ENCODE results near the gene TADA3.
A peak's percentile ranks its signal among the peaks of the same experiment; 100 is the strongest.

Gene TADA3

DNA sequence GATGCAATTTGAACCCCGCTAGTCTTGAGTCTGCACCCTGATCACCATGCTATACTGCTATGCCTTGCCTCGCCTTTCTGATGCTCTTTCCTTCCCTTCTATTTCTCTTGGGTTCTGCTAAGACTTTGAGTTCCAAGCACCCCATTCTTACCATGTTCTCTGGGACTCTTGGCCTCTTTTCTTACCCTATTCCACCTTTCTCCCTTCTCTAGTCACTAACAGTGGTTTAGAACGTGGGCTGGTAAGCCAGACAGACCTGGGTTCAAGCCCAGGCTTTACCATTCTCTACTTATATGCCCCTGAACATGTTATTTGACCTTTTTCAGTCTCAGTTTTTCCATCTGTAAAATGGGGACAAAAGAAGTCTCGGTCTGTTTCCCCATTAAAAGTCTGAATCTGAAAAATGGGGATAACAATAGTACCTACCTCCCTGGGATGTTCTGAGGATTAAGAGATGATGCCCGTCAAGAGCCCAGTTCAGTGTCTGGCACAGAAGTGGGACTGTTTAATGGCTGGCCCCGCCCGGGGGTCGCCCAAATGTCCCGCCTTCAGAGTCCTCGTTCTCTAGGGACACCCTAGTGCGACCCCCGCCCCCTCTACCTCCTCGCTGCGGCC is 376 bp downstream of the TADA3 start:
- TF ChIP-seq, protein P1, sequence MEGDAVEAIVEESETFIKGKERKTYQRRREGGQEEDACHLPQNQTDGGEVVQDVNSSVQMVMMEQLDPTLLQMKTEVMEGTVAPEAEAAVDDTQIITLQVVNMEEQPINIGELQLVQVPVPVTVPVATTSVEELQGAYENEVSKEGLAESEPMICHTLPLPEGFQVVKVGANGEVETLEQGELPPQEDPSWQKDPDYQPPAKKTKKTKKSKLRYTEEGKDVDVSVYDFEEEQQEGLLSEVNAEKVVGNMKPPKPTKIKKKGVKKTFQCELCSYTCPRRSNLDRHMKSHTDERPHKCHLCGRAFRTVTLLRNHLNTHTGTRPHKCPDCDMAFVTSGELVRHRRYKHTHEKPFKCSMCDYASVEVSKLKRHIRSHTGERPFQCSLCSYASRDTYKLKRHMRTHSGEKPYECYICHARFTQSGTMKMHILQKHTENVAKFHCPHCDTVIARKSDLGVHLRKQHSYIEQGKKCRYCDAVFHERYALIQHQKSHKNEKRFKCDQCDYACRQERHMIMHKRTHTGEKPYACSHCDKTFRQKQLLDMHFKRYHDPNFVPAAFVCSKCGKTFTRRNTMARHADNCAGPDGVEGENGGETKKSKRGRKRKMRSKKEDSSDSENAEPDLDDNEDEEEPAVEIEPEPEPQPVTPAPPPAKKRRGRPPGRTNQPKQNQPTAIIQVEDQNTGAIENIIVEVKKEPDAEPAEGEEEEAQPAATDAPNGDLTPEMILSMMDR (IDR thresholded peaks at IDR 0.05; ENCODE audit: borderline replicate concordance, insufficient read depth, low read depth, low read length): no peak
- peak overlapping the region; percentile 84 for H3K4me3 ChIP-seq (ENCODE audit: low read depth, low read length)

DNA sequence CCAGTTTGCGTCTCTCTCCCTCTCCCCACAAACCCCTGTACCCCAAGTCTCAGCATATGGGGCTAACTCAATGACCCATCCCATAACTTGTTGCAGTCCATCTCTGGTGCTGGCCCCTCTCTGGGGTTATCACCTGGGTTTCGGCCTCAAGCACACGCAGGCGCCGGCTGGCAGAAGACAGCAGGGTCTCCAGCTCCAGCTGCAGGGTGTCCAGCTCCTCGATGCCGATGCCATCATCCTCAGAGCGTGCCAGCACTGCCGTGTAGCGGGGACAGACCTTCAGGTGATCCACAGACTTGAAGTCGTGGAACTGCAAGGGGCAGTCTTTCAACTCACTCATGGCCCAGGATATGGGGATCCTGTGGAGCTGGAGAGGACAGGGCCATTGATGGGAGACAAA is 1.1 kb downstream of the TADA3 start:
- H3K4me3 ChIP-seq (ENCODE audit: low read depth, low read length): peak overlapping the region; percentile 84

DNA sequence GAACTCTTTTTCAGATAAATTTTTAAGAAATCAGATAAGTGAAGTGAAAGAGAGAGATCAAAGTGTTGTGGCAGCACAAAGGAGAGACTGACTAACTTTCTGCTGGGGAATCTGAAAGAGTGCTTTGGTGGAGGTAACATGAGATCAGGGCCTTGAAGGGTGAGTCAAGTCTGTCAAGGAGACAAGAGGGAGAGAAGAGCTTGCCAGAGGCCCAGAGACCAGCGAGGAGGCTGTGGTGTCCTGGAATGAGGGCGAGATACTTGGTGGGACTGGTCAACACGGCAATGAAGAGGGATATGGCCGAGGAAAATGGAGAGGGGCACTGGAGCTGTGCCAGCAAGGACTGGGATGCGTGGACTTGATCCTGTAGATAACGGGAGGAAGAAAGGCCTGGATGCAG is 4.6 kb downstream of the TADA3 start:
- TF ChIP-seq, protein P1 (IDR thresholded peaks at IDR 0.05; ENCODE audit: borderline replicate concordance, insufficient read depth, low read depth, low read length): no peak
- no peak overlapping the region for H3K4me3 ChIP-seq (ENCODE audit: low read depth, low read length)

More for the DNA sequence above, 1.1 kb downstream of the TADA3 start:
- TF ChIP-seq, protein P1 (IDR thresholded peaks at IDR 0.05; ENCODE audit: borderline replicate concordance, insufficient read depth, low read depth, low read length): no peak

DNA sequence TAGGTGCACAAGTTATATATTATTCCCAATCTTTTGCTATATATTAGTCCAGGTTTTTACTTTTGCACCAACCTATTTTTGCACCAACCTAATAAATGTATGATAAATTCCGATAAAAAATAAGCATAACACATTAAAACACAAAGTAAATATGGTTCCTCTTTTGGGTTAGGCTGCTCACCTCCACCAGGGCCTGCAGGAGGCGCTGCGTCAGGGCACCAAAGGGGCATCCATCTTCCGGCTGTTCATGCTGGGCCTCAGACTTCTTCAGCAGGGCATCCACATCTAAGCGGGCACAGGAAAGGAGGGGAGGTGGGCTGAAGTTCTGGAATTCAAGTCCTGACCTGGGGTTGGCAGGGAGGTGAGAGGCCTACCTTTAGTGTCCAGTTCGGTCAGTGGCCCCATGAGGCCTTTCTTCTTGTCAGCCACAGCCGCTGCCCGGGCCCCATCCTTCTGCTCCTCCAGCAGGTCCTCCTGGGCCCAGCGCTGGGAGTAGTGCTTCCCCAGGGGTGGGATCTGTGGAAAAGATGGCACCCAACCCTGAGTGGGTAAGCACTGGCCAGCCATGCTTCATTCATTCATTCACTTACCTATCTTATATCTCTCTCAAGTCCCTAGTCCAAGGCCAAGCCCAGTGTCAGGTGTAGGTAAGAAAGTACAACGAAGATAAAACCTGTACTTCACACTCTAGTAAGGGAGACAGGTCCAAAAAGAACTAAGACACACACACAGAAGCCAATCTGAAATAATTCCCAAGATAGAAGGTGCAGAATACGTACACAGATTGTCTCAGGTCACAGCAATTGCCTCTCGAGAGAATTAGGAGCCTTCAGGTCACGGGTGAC is 5.2 kb downstream of the TADA3 start:
- no peak overlapping the region for H3K4me3 ChIP-seq (ENCODE audit: low read depth, low read length)
- TF ChIP-seq, protein P1 (IDR thresholded peaks at IDR 0.05; ENCODE audit: borderline replicate concordance, insufficient read depth, low read depth, low read length): peak; percentile 65

DNA sequence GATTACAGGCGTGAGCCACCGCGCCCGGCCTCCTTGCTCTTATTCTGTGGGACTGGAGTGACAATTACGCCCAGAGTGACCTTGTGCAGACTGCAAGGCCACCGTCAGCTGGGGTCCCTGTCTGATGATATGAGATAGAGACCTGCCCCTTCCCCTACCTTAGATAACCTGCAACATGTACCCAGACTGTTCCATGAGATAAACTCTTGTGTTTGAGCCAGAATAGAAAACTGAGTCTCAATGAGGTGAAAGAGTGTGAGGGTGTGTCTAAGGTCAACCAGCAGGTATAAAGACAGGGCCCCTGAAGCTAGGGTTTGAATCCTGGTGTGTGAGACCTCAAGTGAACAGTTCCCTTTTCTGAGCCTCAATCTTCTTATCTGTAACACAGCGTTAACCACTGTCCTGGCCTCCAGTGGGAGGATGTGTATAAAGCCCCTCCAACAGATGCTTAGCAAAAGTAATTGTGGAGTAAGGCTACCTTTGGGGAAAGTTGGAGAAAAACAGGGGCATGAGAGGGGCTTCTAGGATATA is 6.0 kb downstream of the TADA3 start:
- H3K4me3 ChIP-seq (ENCODE audit: low read depth, low read length): no peak overlapping the region
- TF ChIP-seq, protein P1 (IDR thresholded peaks at IDR 0.05; ENCODE audit: borderline replicate concordance, insufficient read depth, low read depth, low read length): no peak

DNA sequence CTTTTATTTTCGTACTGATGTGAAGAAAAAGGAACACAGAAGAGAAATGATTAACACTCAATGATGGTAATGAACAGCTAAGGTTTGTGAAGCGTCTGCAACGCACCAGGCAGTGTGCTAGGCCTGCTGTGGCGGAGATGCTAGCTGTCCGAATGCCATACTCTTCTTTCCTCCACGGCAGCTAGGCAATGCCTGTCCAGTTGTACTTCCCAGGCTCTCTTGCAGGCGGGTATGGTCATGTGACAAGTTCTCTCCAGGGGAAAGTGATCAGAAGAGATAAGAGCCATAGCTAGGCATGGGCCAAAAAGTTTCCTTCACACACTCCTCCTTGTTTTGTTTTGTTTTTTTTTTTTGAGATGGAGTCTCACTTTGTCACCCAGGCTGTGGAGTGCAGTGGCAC is 6.7 kb downstream of the TADA3 start:
- no peak overlapping the region for H3K4me3 ChIP-seq (ENCODE audit: low read depth, low read length)
- TF ChIP-seq, protein P1 (IDR thresholded peaks at IDR 0.05; ENCODE audit: borderline replicate concordance, insufficient read depth, low read depth, low read length): no peak

Measured in GM12875 (cell line).